CD8-positive, alpha-beta memory T cell (primary cell): ENCODE measurements around the gene MRFAP1. TPM values are rescaled to one million over a fixed set of nuclear protein-coding genes. Genes with fewer than 3 reads are reported as not detected.

Experiments used
- CTCF ChIA-PET: fragments of 350-600 bp; sonication (Branson Sonifier 250); formaldehyde crosslinking; loops from one replicate; lab custom pipeline; 2021; ENCODE audit warnings: antibody characterized with exemption; lab: Charles Lee
- POLR2A ChIA-PET: fragments of 350-600 bp; sonication (Branson Sonifier 250); formaldehyde crosslinking; loops from one replicate; lab custom pipeline; 2021; ENCODE audit warnings: antibody characterized with exemption; lab: Charles Lee
- DNase-seq, 5 donors: peaks; one replicate each; pipeline versions ENCODE4 v3.0.0 to v3.0.0-alpha.2; 2020 to 2022; ENCODE audit warnings: mixed read lengths in 1 of 5
- H3K27ac ChIP-seq: one replicate; pipeline ENCODE4 v1.7.0; 2013; ENCODE audit warnings: low read depth, mild to moderate bottlenecking, low read length, moderate library complexity
- H3K27me3 ChIP-seq: 2 replicates; pipeline ENCODE4 v1.7.0; 2013; ENCODE audit warnings: low read length, mild to moderate bottlenecking; ENCODE audit not compliant: insufficient read depth, poor library complexity, severe bottlenecking
- H3K36me3 ChIP-seq: 2 replicates; pipeline ENCODE4 v1.7.0; 2013; ENCODE audit warnings: mild to moderate bottlenecking, low read length, moderate library complexity; ENCODE audit not compliant: insufficient read depth
- H3K4me1 ChIP-seq: 2 replicates; pipeline ENCODE4 v1.7.0; 2013; ENCODE audit warnings: mild to moderate bottlenecking, low read length, moderate library complexity; ENCODE audit not compliant: insufficient read depth
- H3K4me3 ChIP-seq: 2 replicates; pipeline ENCODE4 v1.7.0; 2013; ENCODE audit warnings: mild to moderate bottlenecking, low read length
- H3K9me3 ChIP-seq: 2 replicates; pipeline ENCODE4 v1.7.0; 2013; ENCODE audit warnings: mild to moderate bottlenecking, low read length
- H3K27ac Mint-ChIP-seq, 8 donors: one replicate each; pipeline ENCODE4 v1.8.0; 2020 to 2021; ENCODE audit warnings: mixed read lengths in 8 of 8, mild to moderate bottlenecking in 6 of 8, inconsistent platforms in 3 of 8, moderate library complexity in 3 of 8
- H3K27me3 Mint-ChIP-seq, 2 donors: one replicate each; pipeline ENCODE4 v1.8.0; 2020 to 2021; ENCODE audit warnings: mixed read lengths in 2 of 2, mild to moderate bottlenecking in 1 of 2, moderate library complexity in 1 of 2
- H3K36me3 Mint-ChIP-seq, 3 donors: one replicate each; pipeline ENCODE4 v1.8.0; 2020 to 2021; ENCODE audit warnings: mixed read lengths in 3 of 3, inconsistent platforms in 1 of 3, mild to moderate bottlenecking in 1 of 3
- H3K4me1 Mint-ChIP-seq, 3 donors: one replicate each; pipeline ENCODE4 v1.8.0; 2020 to 2021; ENCODE audit warnings: mixed read lengths in 3 of 3, inconsistent platforms in 1 of 3, mild to moderate bottlenecking in 1 of 3
- H3K4me3 Mint-ChIP-seq, 7 donors: one replicate each; pipeline ENCODE4 v1.8.0; 2020 to 2021; ENCODE audit warnings: mixed read lengths in 7 of 7, mild to moderate bottlenecking in 6 of 7, moderate library complexity in 4 of 7, inconsistent platforms in 2 of 7
- H3K9me3 Mint-ChIP-seq, 5 donors: one replicate each; pipeline ENCODE4 v1.8.0; 2020 to 2022; ENCODE audit warnings: mixed read lengths in 5 of 5, mild to moderate bottlenecking in 3 of 5, moderate library complexity in 2 of 5, inconsistent platforms in 1 of 5
- polyA plus RNA-seq: library from polyadenylated mRNA; unstranded; fragments of 300-500 nt; fragmentation: Illumina TruSeq; gene quantifications from one replicate; pipeline ENCODE4 v1.2.3, GENCODE V29; 2021
- total RNA-seq, 2 experiments: library from RNA; stranded (reverse); gene quantifications; one replicate each; pipeline ENCODE4 v1.2.3, GENCODE V29; 2021

Gene MRFAP1
- total and polyA plus RNA-seq, 3 experiments from 2014 or later: 122 to 175 (median 126) TPM

GRCh38 chr4:6613676-6614651 is 26.5 kb upstream of the MRFAP1 start:
- Mint-ChIP-seq H3K36me3 (peaks cover 11 to 91% (median 26%) of the 10 kb centered on the region in 3 donors), H3K4me1 (peaks cover 3 to 5% (median 5%) of the 10 kb centered on the region in 3 donors), H3K4me3 (no peak overlapping the region), H3K27ac (peak overlapping the region in 1 of 8 donors; percentile 47), H3K9me3 (no peaks in the 10 kb centered on the region), H3K27me3 (no peaks in the 10 kb centered on the region)
- Histone ChIP-seq H3K9me3 (no peaks in the 10 kb centered on the region), H3K36me3 (peaks cover 27% of the 10 kb centered on the region), H3K4me1 (no peaks in the 10 kb centered on the region), H3K27ac (no peak overlapping the region), H3K27me3 (no peaks in the 10 kb centered on the region), H3K4me3 (no peak overlapping the region)
- ChIA-PET CTCF (no interaction called here), POLR2A (interaction anchor here (1.6 kb wide), 1 partner anchor 26 kb away, joined by 3 read pairs; the partner anchor contains the start of gene MRFAP1)
- no peak for DNase-seq

GRCh38 chr4:6614701-6615230 is 25.7 kb upstream of the MRFAP1 start:
- DNase-seq: no peak
- Mint-ChIP-seq H3K4me1 (no peaks in the 10 kb centered on the region), H3K27ac (peak overlapping the region in 2 of 8 donors; percentile 38 to 90), H3K36me3 (peaks cover 11 to 91% (median 29%) of the 10 kb centered on the region in 3 donors), H3K4me3 (no peak overlapping the region), H3K27me3 (no peaks in the 10 kb centered on the region), H3K9me3 (no peaks in the 10 kb centered on the region)
- H3K36me3 ChIP-seq: peaks cover 27% of the 10 kb centered on the region
- no peaks in the 10 kb centered on the region for H3K27me3 ChIP-seq
- no peaks in the 10 kb centered on the region for H3K4me1 ChIP-seq
- no peak overlapping the region for H3K4me3 ChIP-seq
- POLR2A ChIA-PET: no interaction called here
- H3K9me3 ChIP-seq: no peaks in the 10 kb centered on the region
- CTCF ChIA-PET: no interaction called here
- no peak overlapping the region for H3K27ac ChIP-seq

- Histone ChIP-seq H3K36me3 (peaks cover 22% of the 10 kb centered on the region), H3K4me1 (no peaks in the 10 kb centered on the region), H3K4me3 (no peak overlapping the region), H3K27me3 (no peaks in the 10 kb centered on the region), H3K27ac (no peak overlapping the region), H3K9me3 (no peaks in the 10 kb centered on the region)
- no peak overlapping the region for H3K4me3 Mint-ChIP-seq
- no peaks in the 10 kb centered on the region for H3K27me3 Mint-ChIP-seq
- no peaks in the 10 kb centered on the region for H3K4me1 Mint-ChIP-seq
- CTCF ChIA-PET: no interaction called here
- DNase-seq: no peak
- POLR2A ChIA-PET: no interaction called here
- peaks cover 11 to 90% (median 29%) of the 10 kb centered on the region in 3 donors for H3K36me3 Mint-ChIP-seq
- peak overlapping the region in 2 of 8 donors; percentile 30 to 75 for H3K27ac Mint-ChIP-seq
- no peaks in the 10 kb centered on the region for H3K9me3 Mint-ChIP-seq
Measured at GRCh38 chr4:6616087-6616995, 24.1 kb upstream of the MRFAP1 start.

- Histone ChIP-seq H3K4me3 (no peak overlapping the region), H3K27me3 (no peaks in the 10 kb centered on the region), H3K9me3 (no peaks in the 10 kb centered on the region), H3K36me3 (peaks cover 15% of the 10 kb centered on the region), H3K27ac (no peak overlapping the region), H3K4me1 (no peaks in the 10 kb centered on the region)
- no peaks in the 10 kb centered on the region for H3K4me1 Mint-ChIP-seq
- H3K4me3 Mint-ChIP-seq: no peak overlapping the region
- POLR2A ChIA-PET: no interaction called here
- peak overlapping the region in 1 of 8 donors; percentile 30 for H3K27ac Mint-ChIP-seq
- H3K36me3 Mint-ChIP-seq: peaks cover 7 to 89% (median 26%) of the 10 kb centered on the region in 3 donors
- no peaks in the 10 kb centered on the region for H3K27me3 Mint-ChIP-seq
- H3K9me3 Mint-ChIP-seq: no peaks in the 10 kb centered on the region
- CTCF ChIA-PET: no interaction called here
- no peak for DNase-seq
Measured at GRCh38 chr4:6617246-6617645, 23.2 kb upstream of the MRFAP1 start.

DNA sequence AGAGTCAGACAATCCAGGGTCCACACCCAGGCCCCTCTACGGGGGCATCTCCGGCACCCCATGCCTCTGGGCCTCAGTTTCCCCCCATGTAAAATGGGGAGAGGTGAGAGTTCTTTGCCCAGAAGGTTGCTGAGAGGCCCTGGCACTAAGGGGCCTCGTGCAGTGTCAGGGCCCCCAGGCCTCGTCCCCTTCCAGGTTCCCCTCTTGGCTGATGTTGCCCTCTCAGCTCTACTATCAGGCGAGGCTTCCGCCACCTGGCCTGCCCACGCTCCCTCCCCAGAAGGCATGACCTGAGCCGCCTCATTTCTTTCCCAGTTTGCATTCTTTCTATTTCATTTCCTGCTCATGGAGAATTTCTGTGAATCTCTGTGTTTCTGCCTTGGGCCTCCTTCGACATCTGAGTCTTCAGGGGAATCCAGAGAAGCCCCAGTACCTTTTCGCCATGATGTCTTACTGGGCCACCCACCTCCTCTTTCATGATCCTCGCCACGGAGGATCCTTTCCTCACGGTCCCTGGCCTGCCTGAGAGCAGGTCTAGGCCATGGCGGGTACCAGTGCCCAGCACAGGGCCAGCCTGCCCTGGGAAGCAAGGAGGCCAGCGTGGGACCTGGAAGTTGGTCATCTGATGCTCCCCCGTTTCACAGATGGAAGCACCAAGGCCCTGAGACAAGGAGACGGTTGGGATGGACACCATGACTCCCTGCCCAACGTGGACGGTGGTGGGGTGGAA is 21.9 kb upstream of the MRFAP1 start:
- no peak overlapping the region for H3K4me3 ChIP-seq
- no peak overlapping the region for H3K4me3 Mint-ChIP-seq
- POLR2A ChIA-PET: interaction anchor here (0.7 kb wide), 1 partner anchor 24 kb away, joined by 3 read pairs; no protein-coding TSS in a partner anchor
- no peaks in the 10 kb centered on the region for H3K4me1 Mint-ChIP-seq
- no peaks in the 10 kb centered on the region for H3K27me3 ChIP-seq
- peaks cover 7 to 79% (median 25%) of the 10 kb centered on the region in 3 donors for H3K36me3 Mint-ChIP-seq
- no peaks in the 10 kb centered on the region for H3K4me1 ChIP-seq
- no peak overlapping the region for H3K27ac ChIP-seq
- peaks cover 15% of the 10 kb centered on the region for H3K36me3 ChIP-seq
- no peaks in the 10 kb centered on the region for H3K9me3 ChIP-seq
- no peak overlapping the region for H3K27ac Mint-ChIP-seq
- CTCF ChIA-PET: no interaction called here
- DNase-seq: no peak
- H3K9me3 Mint-ChIP-seq: no peaks in the 10 kb centered on the region
- H3K27me3 Mint-ChIP-seq: no peaks in the 10 kb centered on the region

GRCh38 chr4:6619116-6619465 is 21.4 kb upstream of the MRFAP1 start:
- H3K4me1 Mint-ChIP-seq: no peaks in the 10 kb centered on the region

DNA sequence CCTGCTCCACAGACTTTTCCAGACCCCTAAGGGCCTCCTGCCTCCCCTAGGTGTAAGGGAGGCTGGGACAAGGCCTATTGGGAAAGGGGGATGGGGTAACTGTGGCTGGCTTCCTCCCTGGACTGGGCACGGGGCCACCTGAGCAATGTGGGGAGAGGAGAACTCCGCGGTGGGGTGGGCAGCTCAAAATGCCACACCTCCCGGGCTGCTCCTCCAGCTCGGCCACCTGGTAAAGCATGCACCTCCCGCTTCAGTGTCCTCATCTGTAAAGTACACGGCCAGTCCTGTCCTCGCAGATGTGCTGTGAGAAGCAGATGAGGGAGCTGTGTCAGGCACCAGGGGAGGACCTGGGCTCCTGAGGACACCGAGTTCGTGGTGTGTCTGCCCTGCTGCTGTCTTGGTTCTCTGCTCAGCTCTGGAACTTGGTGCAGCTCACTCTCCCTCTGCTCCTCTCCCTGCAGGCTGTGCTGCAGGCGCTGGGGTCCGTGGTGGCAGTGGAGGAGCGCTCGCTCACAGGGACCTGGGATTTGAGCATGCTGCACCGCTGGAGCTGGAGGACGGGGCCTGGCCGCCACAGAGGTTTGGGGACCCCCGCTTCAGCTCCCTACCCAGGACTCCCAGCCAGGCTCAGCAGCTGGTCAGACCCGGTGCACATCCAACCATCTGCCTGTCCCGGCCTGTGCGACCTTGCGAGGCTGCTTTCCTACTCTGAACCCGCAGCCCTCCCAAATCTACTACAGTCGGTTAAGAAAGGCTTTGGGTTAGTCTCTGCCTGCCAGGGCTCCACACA is 20.8 kb upstream of the MRFAP1 start:
- peaks cover 11% of the 10 kb centered on the region for H3K36me3 ChIP-seq
- ChIA-PET POLR2A (no interaction called here), CTCF (no interaction called here)

More at GRCh38 chr4:6619116-6619465, 21.4 kb upstream of the MRFAP1 start:
- H3K4me1 ChIP-seq: no peaks in the 10 kb centered on the region
- H3K27me3 ChIP-seq: no peaks in the 10 kb centered on the region
- ChIA-PET CTCF (no interaction called here), POLR2A (no interaction called here)
- no peaks in the 10 kb centered on the region for H3K9me3 ChIP-seq
- DNase-seq: no peak
- H3K36me3 ChIP-seq: peaks cover 15% of the 10 kb centered on the region
- no peaks in the 10 kb centered on the region for H3K9me3 Mint-ChIP-seq
- no peaks in the 10 kb centered on the region for H3K27me3 Mint-ChIP-seq
- H3K4me3 Mint-ChIP-seq: no peak overlapping the region
- no peak overlapping the region for H3K27ac ChIP-seq
- H3K27ac Mint-ChIP-seq: no peak overlapping the region
- H3K4me3 ChIP-seq: no peak overlapping the region
- H3K36me3 Mint-ChIP-seq: peaks cover 7 to 74% (median 25%) of the 10 kb centered on the region in 3 donors

More for the DNA sequence above, 20.8 kb upstream of the MRFAP1 start:
- peaks cover 7 to 69% (median 25%) of the 10 kb centered on the region in 3 donors for H3K36me3 Mint-ChIP-seq
- Histone ChIP-seq H3K9me3 (no peaks in the 10 kb centered on the region), H3K27me3 (no peaks in the 10 kb centered on the region), H3K4me1 (no peaks in the 10 kb centered on the region), H3K27ac (no peak overlapping the region), H3K4me3 (no peak overlapping the region)
- no peak for DNase-seq
- H3K4me1 Mint-ChIP-seq: no peaks in the 10 kb centered on the region
- no peak overlapping the region for H3K27ac Mint-ChIP-seq
- no peak overlapping the region for H3K4me3 Mint-ChIP-seq
- no peaks in the 10 kb centered on the region for H3K9me3 Mint-ChIP-seq
- H3K27me3 Mint-ChIP-seq: no peaks in the 10 kb centered on the region
